HG03095 (cell line): ENCODE measurements around the gene PTPRR.

Experiments used
- ATAC-seq: cut with Tn5 transposase; IDR thresholded peaks from one replicate; pipeline ENCODE4 v1.9.1; 2021; ENCODE audit warnings: moderate library complexity; ENCODE audit not compliant: unreplicated experiment

Gene PTPRR

GRCh38 chr12:70918321-70918720 is 2.2 kb downstream of the PTPRR start:
- ATAC-seq: no peak

- no peak for ATAC-seq
These were observed 9.9 kb downstream of the PTPRR start for GRCh38 chr12:70910666-70911065.

GRCh38 chr12:70908978-70909377 is 11.6 kb downstream of the PTPRR start:
- ATAC-seq: no peak

- no peak for ATAC-seq
These were observed 13.1 kb downstream of the PTPRR start for GRCh38 chr12:70907412-70907811.

- no peak for ATAC-seq
These were observed 24.6 kb downstream of the PTPRR start for GRCh38 chr12:70895956-70896355.

GRCh38 chr12:70892593-70892992 is 27.9 kb downstream of the PTPRR start:
- no peak for ATAC-seq

GRCh38 chr12:70890895-70891832 is 29.4 kb downstream of the PTPRR start:
- ATAC-seq: no peak

- ATAC-seq: no peak
These were observed 34.6 kb downstream of the PTPRR start for GRCh38 chr12:70885956-70886355.

GRCh38 chr12:70883855-70884254 is 36.7 kb downstream of the PTPRR start:
- ATAC-seq: no peak

- ATAC-seq: no peak
These were observed 39.8 kb downstream of the PTPRR start for GRCh38 chr12:70880744-70881143.

- ATAC-seq: no peak
These were observed 43.6 kb downstream of the PTPRR start for GRCh38 chr12:70876952-70877351.

GRCh38 chr12:70875628-70876027 is 44.9 kb downstream of the PTPRR start:
- no peak for ATAC-seq

GRCh38 chr12:70854881-70855568 is 65.5 kb downstream of the PTPRR start:
- ATAC-seq: no peak

- ATAC-seq: no peak
These were observed 66.4 kb downstream of the PTPRR start for GRCh38 chr12:70854138-70854537.

- no peak for ATAC-seq
These were observed 67.2 kb downstream of the PTPRR start for GRCh38 chr12:70853326-70853725.

GRCh38 chr12:70852416-70853150 is 68.0 kb downstream of the PTPRR start:
- no peak for ATAC-seq

- ATAC-seq: no peak
These were observed 71.1 kb downstream of the PTPRR start for GRCh38 chr12:70849265-70849960.

GRCh38 chr12:70847871-70848270 is 72.7 kb downstream of the PTPRR start:
- ATAC-seq: no peak

- no peak for ATAC-seq
These were observed 75.3 kb downstream of the PTPRR start for GRCh38 chr12:70845268-70845667.

GRCh38 chr12:70843363-70843762 is 77.2 kb downstream of the PTPRR start:
- no peak for ATAC-seq

GRCh38 chr12:70842942-70843341 is 77.6 kb downstream of the PTPRR start:
- no peak for ATAC-seq
